Trophoblast cell (in vitro differentiated cells and primary cell): ENCODE results near the gene CELF4.

Experiments
- DNase-seq, 2 donors: peaks; one replicate each; pipeline ENCODE4 v3.0.0-alpha.2; 2016
- H2AFZ ChIP-seq: 2 replicates; pipeline ENCODE4 v1.6.1; 2013; ENCODE audit warnings: low read length, moderate library complexity, mild to moderate bottlenecking; ENCODE audit not compliant: insufficient read depth, poor library complexity
- H2AK5ac ChIP-seq: 2 replicates; pipeline ENCODE4 v1.6.1; 2013; ENCODE audit warnings: mild to moderate bottlenecking, low read length
- H2BK120ac ChIP-seq: 2 replicates; pipeline ENCODE4 v1.6.1; 2013; ENCODE audit warnings: low read length, mild to moderate bottlenecking, moderate library complexity; ENCODE audit not compliant: insufficient read depth, poor library complexity
- H2BK12ac ChIP-seq: 2 replicates; pipeline ENCODE4 v1.6.1; 2013; ENCODE audit warnings: mild to moderate bottlenecking, low read length, moderate library complexity
- H2BK5ac ChIP-seq: 2 replicates; pipeline ENCODE4 v1.6.1; 2013; ENCODE audit warnings: low read length, low read depth, moderate library complexity, mild to moderate bottlenecking; ENCODE audit not compliant: poor library complexity
- H3K14ac ChIP-seq: 2 replicates; pipeline ENCODE4 v1.6.1; 2013; ENCODE audit warnings: mild to moderate bottlenecking, low read length
- H3K18ac ChIP-seq: 2 replicates; pipeline ENCODE4 v1.6.1; 2013; ENCODE audit warnings: mild to moderate bottlenecking, low read length
- H3K23ac ChIP-seq: 2 replicates; pipeline ENCODE4 v1.6.1; 2013; ENCODE audit warnings: low read length
- H3K27ac ChIP-seq: 2 replicates; pipeline ENCODE4 v1.5.1; 2013; ENCODE audit warnings: low read depth, mild to moderate bottlenecking, inconsistent platforms, low read length, moderate library complexity
- H3K27me3 ChIP-seq: 2 replicates; pipeline ENCODE4 v1.6.1; 2013; ENCODE audit warnings: inconsistent platforms, mild to moderate bottlenecking, low read length, moderate library complexity; ENCODE audit not compliant: insufficient read depth
- H3K36me3 ChIP-seq, 2 experiments: 1 replicate in 1 of 2; 2 replicates in 1 of 2; pipeline ENCODE4 v1.6.1; 2013; ENCODE audit warnings: low read length in 2 of 2, mild to moderate bottlenecking in 2 of 2, moderate library complexity in 1 of 2; ENCODE audit not compliant: insufficient read depth in 2 of 2, control insufficient read depth in 1 of 2
- H3K4ac ChIP-seq: 2 replicates; pipeline ENCODE4 v1.6.1; 2013; ENCODE audit warnings: low read depth, mild to moderate bottlenecking, low read length, moderate library complexity
- H3K4me1 ChIP-seq, 2 experiments: 1 replicate in 1 of 2; 2 replicates in 1 of 2; pipeline ENCODE4 v1.6.1; 2013; ENCODE audit warnings: low read length in 2 of 2, mild to moderate bottlenecking in 2 of 2, moderate library complexity in 1 of 2; ENCODE audit not compliant: insufficient read depth in 2 of 2, control insufficient read depth in 1 of 2
- H3K4me2 ChIP-seq: 2 replicates; pipeline ENCODE4 v1.6.1; 2013; ENCODE audit warnings: inconsistent platforms, mild to moderate bottlenecking, low read length, moderate library complexity
- H3K4me3 ChIP-seq: 2 replicates; pipeline ENCODE4 v1.5.1; 2013; ENCODE audit warnings: mild to moderate bottlenecking, low read depth, low read length, inconsistent platforms
- H3K79me1 ChIP-seq: one replicate; pipeline ENCODE4 v1.6.1; 2013; ENCODE audit warnings: low read length
- H3K79me2 ChIP-seq: 2 replicates; pipeline ENCODE4 v1.6.1; 2013; ENCODE audit warnings: low read length, mild to moderate bottlenecking; ENCODE audit not compliant: control insufficient read depth, insufficient read depth, poor library complexity
- H3K9ac ChIP-seq: 2 replicates; pipeline ENCODE4 v1.6.1; 2013; ENCODE audit warnings: mild to moderate bottlenecking, low read length
- H3K9me3 ChIP-seq: 2 replicates; pipeline ENCODE4 v1.6.1; 2013; ENCODE audit warnings: low read depth, mild to moderate bottlenecking, control low read depth, inconsistent platforms, low read length; ENCODE audit not compliant: insufficient read depth
- H4K12ac ChIP-seq: 2 replicates; pipeline ENCODE4 v1.6.1; 2013; ENCODE audit warnings: low read depth, mild to moderate bottlenecking, low read length, moderate library complexity
- H4K8ac ChIP-seq: 2 replicates; pipeline ENCODE4 v1.6.1; 2013; ENCODE audit warnings: low read depth, mild to moderate bottlenecking, low read length, moderate library complexity
- H4K91ac ChIP-seq: one replicate; pipeline ENCODE4 v1.6.1; 2013; ENCODE audit warnings: low read depth, mild to moderate bottlenecking, low read length, moderate library complexity
- WGBS: extraction: QIAGEN DNeasy Blood & Tissue Kit; methylation state at CpG from one replicate; pipeline ENCODE4 v1.1.7; 2013; ENCODE audit warnings: missing lambda C conversion rate; ENCODE audit not compliant: insufficient read length, insufficient coverage; ENCODE audit errors: extremely low coverage; 5-methylcytosine and 5-hydroxymethylcytosine counted together

CELF4 gene

GRCh38 chr18:37408676-37409265 is 156.8 kb downstream of the CELF4 start:
- WGBS, result no CpG with 5 or more reads among the region's 12 CpGs
- H4K12ac ChIP-seq, result no peak overlapping the region

GRCh38 chr18:37407571-37407970 is 158.0 kb downstream of the CELF4 start:
- Histone ChIP-seq H3K27me3 (no peaks in the 10 kb centered on the region), H3K14ac (no peak overlapping the region), H3K27ac (no peak overlapping the region), H4K12ac (no peak overlapping the region), H3K9me3 (peaks cover 3% of the 10 kb centered on the region), H3K18ac (no peak overlapping the region), H4K8ac (no peak overlapping the region), H3K79me2 (no peaks in the 10 kb centered on the region), H4K91ac (no peak overlapping the region), H3K79me1 (peaks cover 1% of the 10 kb centered on the region), H2BK5ac (no peak overlapping the region), H2AFZ (no peak overlapping the region), H3K4me1 (peaks cover 4 to 13% of the 10 kb centered on the region in 2 experiments), H3K23ac (no peak overlapping the region), H3K36me3 (no peaks in the 10 kb centered on the region), H2BK120ac (no peak overlapping the region), H3K9ac (no peak overlapping the region), H2AK5ac (no peak overlapping the region), H3K4ac (no peak overlapping the region), H2BK12ac (no peak overlapping the region), H3K4me3 (no peak overlapping the region), H3K4me2 (no peak overlapping the region)
- no CpG with 5 or more reads among the region's 4 CpGs for WGBS
- DNase-seq, result no peak

More at GRCh38 chr18:37408676-37409265, 156.8 kb downstream of the CELF4 start:
- Histone ChIP-seq H2BK120ac (no peak overlapping the region), H2BK12ac (no peak overlapping the region), H3K4ac (no peak overlapping the region), H3K79me1 (no peaks in the 10 kb centered on the region), H2AK5ac (no peak overlapping the region), H4K8ac (no peak overlapping the region), H3K18ac (no peak overlapping the region), H3K23ac (no peak overlapping the region), H3K14ac (no peak overlapping the region), H2AFZ (no peak overlapping the region), H3K27me3 (no peaks in the 10 kb centered on the region), H3K4me1 (peaks cover 0 to 3% of the 10 kb centered on the region in 2 experiments), H2BK5ac (no peak overlapping the region), H3K4me2 (no peak overlapping the region), H3K36me3 (no peaks in the 10 kb centered on the region), H4K91ac (no peak overlapping the region), H3K4me3 (no peak overlapping the region), H3K9ac (no peak overlapping the region), H3K79me2 (no peaks in the 10 kb centered on the region), H3K9me3 (peaks cover 1% of the 10 kb centered on the region), H3K27ac (no peak overlapping the region)
- no peak for DNase-seq

GRCh38 chr18:37405772-37406171 is 159.8 kb downstream of the CELF4 start:
- H2AFZ ChIP-seq, result no peak overlapping the region
- H3K79me1 ChIP-seq, result peaks cover 1% of the 10 kb centered on the region
- H3K9ac ChIP-seq, result no peak overlapping the region
- H3K9me3 ChIP-seq, result peaks cover 2% of the 10 kb centered on the region
- no CpG with 5 or more reads among the region's 6 CpGs for WGBS
- no peaks in the 10 kb centered on the region for H3K27me3 ChIP-seq
- H3K4me3 ChIP-seq, result no peak overlapping the region
- H3K27ac ChIP-seq, result no peak overlapping the region
- H4K91ac ChIP-seq, result no peak overlapping the region
- no peak for DNase-seq
- H3K14ac ChIP-seq, result no peak overlapping the region
- no peak overlapping the region for H2AK5ac ChIP-seq
- no peaks in the 10 kb centered on the region for H3K36me3 ChIP-seq
- H2BK120ac ChIP-seq, result no peak overlapping the region
- no peak overlapping the region for H4K12ac ChIP-seq
- H3K23ac ChIP-seq, result no peak overlapping the region
- H2BK12ac ChIP-seq, result no peak overlapping the region
- no peak overlapping the region for H3K4me2 ChIP-seq
- no peak overlapping the region for H3K18ac ChIP-seq
- no peaks in the 10 kb centered on the region for H3K79me2 ChIP-seq
- peaks cover 4 to 13% of the 10 kb centered on the region in 2 experiments for H3K4me1 ChIP-seq
- no peak overlapping the region for H3K4ac ChIP-seq
- H4K8ac ChIP-seq, result no peak overlapping the region
- H2BK5ac ChIP-seq, result no peak overlapping the region

GRCh38 chr18:37405229-37405628 is 160.4 kb downstream of the CELF4 start:
- Histone ChIP-seq H3K4me2 (no peak overlapping the region), H3K14ac (no peak overlapping the region), H2BK5ac (no peak overlapping the region), H4K12ac (no peak overlapping the region), H3K27ac (no peak overlapping the region), H3K4me1 (peaks cover 4 to 10% of the 10 kb centered on the region in 2 experiments), H3K27me3 (no peaks in the 10 kb centered on the region), H3K79me2 (no peaks in the 10 kb centered on the region), H2AK5ac (no peak overlapping the region), H3K23ac (no peak overlapping the region), H2BK12ac (no peak overlapping the region), H3K9me3 (peaks cover 2% of the 10 kb centered on the region), H4K91ac (no peak overlapping the region), H2AFZ (no peak overlapping the region), H3K18ac (no peak overlapping the region), H3K36me3 (no peaks in the 10 kb centered on the region), H4K8ac (no peak overlapping the region), H3K9ac (no peak overlapping the region), H3K4me3 (no peak overlapping the region), H3K79me1 (peaks cover 1% of the 10 kb centered on the region), H3K4ac (no peak overlapping the region), H2BK120ac (no peak overlapping the region)
- no CpG with 5 or more reads among the region's 4 CpGs for whole genome bisulfite sequencing
- DNase-seq, result no peak
